GM18867 (cell line): Measurements from ENCODE around the gene DTL.
A peak's percentile ranks its signal among the peaks of the same experiment; 100 is the strongest.

Source experiments
- ATAC-seq: cut with Tn5 transposase; IDR thresholded peaks from one replicate; pipeline ENCODE4 v1.9.1; 2021; ENCODE audit warnings: mild to moderate bottlenecking, moderate library complexity; ENCODE audit not compliant: unreplicated experiment

The DTL gene

DNA sequence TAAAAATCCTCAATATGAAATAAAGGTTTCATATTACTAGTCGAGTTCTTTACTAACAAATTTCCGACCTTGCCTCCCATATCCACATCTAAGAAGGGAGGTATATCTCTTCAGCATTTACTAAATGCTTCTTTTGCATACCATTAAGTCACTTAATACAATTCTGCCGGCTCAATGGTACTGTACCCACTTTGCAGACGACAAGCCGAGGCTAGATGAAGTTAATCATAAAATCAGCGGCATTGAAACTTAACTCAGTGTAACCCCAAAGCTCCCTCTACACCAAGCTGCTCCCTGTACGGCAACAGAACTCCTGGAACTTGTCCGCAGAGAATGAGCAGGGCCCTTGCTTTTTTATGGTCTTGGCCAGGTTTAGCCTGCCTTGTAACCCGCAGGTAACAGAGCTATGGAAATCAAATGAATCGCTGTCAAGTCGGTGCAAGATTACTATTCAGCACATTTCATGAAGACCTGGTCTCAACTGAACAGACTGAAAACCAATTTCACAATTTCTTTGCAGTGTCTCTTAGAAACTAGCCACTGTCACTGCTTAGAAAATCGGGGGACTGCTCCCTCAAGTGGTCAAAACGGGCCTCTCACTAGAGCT, 929 bp upstream of the DTL start:
- ATAC-seq: peak; percentile 8

GRCh38 chr1:212035835-212036605, 472 bp downstream of the DTL start:
- ATAC-seq: peak; percentile 19

DNA sequence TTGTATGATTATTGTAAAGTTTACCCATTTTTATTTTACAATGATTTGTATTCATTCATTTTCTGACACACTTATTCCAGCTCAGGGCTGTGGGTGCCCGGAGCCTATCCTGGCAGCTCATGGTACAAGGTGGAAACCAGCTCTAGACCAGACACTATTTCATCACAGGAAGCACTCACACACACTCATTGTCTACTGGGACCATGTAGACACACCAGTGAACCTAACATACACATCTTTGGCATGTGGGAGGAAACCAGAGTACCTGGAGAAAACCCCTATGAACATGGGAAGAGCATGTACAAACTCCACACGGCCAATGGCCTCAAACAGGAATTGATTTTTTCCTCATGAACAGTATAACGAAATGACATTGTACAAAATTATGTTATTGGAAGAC, 2.4 kb downstream of the DTL start:
- ATAC-seq: no peak

DNA sequence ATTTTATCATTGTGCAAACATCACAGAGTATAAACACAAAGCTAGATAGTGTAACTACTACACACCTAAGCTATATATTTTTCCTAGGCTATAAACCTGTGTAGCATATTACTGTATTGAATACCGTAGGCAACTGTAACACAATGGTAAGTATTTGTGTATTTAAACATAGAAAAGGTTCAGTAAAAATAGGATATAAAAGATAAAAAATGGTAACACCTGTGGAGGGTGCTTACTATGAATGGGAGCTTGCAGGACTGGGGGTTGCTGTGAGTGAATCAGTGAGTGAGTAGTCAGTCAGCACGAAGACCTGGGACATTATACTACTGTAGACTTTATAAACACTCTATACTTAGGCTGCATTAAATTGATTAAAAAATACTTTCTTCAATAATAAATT, 4.1 kb downstream of the DTL start:
- no peak for ATAC-seq

- no peak for ATAC-seq
Measured at GRCh38 chr1:212040629-212041412, 5.3 kb downstream of the DTL start.

DNA sequence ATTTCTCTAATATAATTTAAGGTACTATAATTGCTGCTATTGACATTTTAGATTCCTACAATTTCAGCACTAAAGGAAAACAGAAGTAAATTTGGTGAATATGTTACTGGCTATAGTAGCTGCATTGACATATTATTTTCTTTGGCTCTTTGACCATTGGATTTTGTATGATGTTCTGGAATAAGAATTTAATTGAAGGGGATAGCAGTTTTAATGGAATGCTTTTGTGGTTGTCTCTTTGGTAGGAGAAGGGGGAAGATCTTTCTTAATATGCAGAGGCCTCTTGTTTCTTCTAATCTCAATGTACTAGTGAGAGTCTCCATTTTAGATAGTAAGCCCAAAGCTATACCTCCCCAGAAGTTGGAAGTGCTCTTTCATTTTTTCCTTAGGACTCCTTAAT, 6.9 kb downstream of the DTL start:
- no peak for ATAC-seq

GRCh38 chr1:212044851-212045250, 9.3 kb downstream of the DTL start:
- ATAC-seq: no peak

- ATAC-seq: no peak
Measured at GRCh38 chr1:212045981-212046380, 10.4 kb downstream of the DTL start.

DNA sequence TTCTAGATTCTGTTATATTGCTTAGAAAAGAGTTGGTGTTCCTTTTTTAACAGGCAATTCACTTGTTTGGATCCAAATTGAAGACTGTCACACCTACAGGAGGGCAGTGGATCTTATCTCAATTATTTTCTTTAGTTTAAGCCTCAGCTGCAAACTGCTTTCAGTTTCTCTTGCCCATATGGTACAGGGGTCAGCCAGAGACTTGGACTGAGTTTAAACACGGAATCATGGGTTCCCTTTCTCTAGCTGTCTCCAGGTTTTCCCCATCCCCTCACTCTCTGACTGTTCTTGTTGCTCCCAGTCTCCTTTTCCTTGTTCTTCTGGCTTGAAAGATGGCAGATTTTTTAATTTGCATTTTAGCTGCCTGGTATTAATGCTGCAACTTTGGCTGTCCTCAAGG, 18.4 kb downstream of the DTL start:
- ATAC-seq: no peak

DNA sequence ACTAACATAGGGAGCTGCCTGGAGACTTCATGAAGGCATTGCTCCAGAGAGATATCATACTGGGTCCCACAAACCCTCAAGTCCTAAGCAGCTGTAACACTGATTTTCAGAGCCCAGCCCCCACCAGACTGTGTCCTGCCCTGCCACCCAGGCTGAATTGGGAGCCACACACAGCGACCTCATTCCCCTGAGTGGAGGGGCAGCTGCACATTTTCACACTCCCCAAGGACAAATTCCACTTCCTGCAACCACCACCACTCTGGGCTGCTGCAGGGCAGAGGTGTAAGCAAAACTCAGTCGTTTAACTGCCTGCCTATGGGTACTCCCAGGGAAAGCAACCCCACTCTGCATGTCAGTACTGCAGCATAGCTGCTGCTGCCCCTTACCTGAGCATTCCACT, 19.8 kb downstream of the DTL start:
- ATAC-seq: no peak

GRCh38 chr1:212060632-212061472, 25.3 kb downstream of the DTL start:
- ATAC-seq: no peak

DNA sequence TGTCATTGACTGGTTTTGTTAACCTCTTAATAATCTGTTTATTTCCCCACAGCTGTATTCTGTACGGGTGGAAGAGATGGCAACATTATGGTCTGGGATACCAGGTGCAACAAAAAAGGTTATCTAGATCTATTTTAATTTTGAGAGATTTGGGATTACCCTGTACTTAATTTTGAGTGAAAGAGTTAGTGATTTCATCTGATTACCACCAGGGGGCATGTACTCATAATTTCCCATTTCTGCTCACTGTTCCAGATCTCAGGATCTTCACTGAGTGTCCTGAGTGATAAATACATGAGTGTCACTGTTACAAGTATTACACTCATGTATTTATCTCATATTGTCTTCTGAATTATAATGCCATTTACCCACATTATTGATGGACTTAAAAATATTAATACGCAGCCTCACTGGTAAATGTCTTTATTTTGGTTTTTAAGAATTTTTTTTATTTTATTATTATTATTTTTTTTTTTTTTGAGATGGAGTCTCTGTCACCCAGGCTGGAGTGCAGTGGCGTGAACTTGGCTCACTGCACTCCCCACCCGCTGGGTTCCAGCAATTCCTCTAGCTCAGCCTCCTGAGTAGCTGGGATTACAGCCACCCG, 27.4 kb downstream of the DTL start:
- ATAC-seq: no peak

DNA sequence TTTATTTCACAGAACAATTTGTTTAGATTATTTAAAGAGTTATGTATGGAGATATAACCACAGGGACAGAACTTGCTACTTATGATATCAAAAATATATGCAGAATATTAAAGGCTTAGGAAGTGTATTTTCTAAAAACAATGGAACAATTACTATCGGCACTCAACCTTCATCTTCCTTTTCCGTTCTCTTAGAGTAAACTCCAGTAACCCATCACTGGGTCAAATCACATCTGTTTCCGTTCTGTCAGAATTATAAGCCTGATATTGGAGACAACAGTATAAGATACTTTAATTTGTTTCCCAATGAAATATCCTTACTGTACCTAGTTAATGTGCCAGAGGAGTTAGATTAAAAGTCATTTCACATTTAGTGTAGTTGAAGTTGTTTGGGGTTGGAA, 32.2 kb downstream of the DTL start:
- ATAC-seq: no peak

- ATAC-seq: no peak
Measured at GRCh38 chr1:212070720-212071302, 35.3 kb downstream of the DTL start.

DNA sequence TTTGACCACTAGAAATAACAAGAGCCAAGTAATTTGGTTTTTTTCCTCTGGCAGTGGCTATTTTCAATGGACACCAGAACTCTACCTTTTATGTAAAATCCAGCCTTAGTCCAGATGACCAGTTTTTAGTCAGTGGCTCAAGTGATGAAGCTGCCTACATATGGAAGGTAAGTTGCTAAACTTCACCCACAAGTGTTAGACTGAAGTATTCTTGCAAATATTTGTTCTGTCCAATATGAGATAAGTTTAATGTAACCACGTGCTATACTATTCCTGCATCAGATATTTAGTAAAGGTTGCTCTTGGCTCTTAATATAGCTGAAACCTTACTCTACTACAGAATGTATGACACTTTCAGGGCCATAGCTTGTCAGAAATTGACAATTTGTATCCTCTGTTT, 36.5 kb downstream of the DTL start:
- no peak for ATAC-seq

DNA sequence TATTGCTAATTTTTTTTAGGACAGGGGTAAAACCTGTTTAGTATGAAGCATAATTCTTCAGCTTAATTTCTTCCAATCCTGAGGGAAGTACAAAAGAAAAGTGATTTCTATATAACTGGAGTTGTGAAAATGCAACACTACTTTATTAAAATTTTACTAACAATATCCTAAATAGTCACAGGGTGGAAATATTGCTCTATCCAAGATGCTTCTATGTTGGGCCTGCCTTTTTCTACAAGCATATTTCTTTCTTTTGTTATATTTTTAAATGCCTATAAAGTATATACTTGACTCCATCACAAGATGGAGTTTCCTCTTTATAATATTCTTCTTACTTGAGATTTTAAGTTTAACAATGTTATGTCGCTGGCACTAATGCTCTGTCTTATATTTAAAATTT, 37.9 kb downstream of the DTL start:
- no peak for ATAC-seq

- no peak for ATAC-seq
Measured at GRCh38 chr1:212074313-212074712, 38.8 kb downstream of the DTL start.

GRCh38 chr1:212074856-212075255, 39.3 kb downstream of the DTL start:
- no peak for ATAC-seq

GRCh38 chr1:212077028-212077427, 41.5 kb downstream of the DTL start:
- no peak for ATAC-seq

DNA sequence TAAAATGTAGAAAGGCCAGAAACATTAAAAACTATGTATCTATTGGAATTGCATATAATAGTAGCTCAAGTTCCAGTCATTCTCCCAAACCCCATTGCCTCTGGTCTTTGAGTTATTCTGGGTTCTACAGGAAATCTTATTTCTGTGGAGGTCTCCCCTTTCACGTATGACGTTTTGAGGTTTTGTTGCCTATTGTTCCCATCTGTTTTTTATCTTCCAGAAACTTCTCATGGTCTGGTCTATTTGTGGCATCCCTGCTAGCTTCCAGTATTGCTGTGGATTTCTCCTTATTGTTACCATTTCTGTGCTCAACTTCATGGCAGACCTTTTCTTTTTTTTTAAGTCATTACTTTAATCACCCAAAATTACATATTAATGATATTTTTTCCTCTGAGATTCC, 43.3 kb downstream of the DTL start:
- ATAC-seq: no peak
